ENCODE measurements around the gene ZSWIM4. TPM values are rescaled to one million over a fixed set of nuclear protein-coding genes. Genes with fewer than 3 reads are reported as not detected.

ZSWIM4 gene
- total RNA-seq, 1 donor from 2014 or later, result 9.5 TPM

DNA sequence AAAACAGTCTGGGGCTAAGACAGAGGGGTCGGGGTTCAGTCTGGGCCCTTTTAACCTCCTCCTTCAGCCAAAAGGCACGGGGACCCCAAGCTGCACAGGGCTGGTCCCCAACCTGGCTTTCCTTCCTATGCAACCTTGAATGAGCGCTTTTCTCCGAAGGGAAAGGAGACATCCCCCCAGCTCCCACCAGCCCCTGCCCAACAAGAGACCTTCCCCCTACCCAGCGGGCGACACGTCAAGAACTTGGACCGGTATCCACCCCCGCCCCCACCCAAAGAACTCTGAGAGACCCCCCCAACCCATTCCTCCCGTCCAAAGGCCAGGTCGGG, 46.7 kb downstream of the ZSWIM4 start:
- Mint-ChIP-seq H3K4me3 (ENCODE audit: unreplicated experiment) (peak overlapping the region; percentile 97), H3K27ac (ENCODE audit: unreplicated experiment) (peak overlapping the region; percentile 98), H3K27me3 (ENCODE audit: low read depth) (no peaks in the 10 kb centered on the region), H3K36me3 (ENCODE audit: low read depth) (peaks cover 24% of the 10 kb centered on the region), H3K9me3 (ENCODE audit: low read depth) (no peaks in the 10 kb centered on the region), H3K4me1 (ENCODE audit: low read depth) (peaks cover 45% of the 10 kb centered on the region)
- TF ChIP-seq, protein P1, sequence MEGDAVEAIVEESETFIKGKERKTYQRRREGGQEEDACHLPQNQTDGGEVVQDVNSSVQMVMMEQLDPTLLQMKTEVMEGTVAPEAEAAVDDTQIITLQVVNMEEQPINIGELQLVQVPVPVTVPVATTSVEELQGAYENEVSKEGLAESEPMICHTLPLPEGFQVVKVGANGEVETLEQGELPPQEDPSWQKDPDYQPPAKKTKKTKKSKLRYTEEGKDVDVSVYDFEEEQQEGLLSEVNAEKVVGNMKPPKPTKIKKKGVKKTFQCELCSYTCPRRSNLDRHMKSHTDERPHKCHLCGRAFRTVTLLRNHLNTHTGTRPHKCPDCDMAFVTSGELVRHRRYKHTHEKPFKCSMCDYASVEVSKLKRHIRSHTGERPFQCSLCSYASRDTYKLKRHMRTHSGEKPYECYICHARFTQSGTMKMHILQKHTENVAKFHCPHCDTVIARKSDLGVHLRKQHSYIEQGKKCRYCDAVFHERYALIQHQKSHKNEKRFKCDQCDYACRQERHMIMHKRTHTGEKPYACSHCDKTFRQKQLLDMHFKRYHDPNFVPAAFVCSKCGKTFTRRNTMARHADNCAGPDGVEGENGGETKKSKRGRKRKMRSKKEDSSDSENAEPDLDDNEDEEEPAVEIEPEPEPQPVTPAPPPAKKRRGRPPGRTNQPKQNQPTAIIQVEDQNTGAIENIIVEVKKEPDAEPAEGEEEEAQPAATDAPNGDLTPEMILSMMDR (IDR thresholded peaks at IDR 0.05), result no peak
- DNase-seq (ENCODE audit: low spot score), result no peak

- Mint-ChIP-seq H3K9me3 (ENCODE audit: low read depth) (no peaks in the 10 kb centered on the region), H3K27ac (ENCODE audit: unreplicated experiment) (peak overlapping the region; percentile 98), H3K4me1 (ENCODE audit: low read depth) (peaks cover 41% of the 10 kb centered on the region), H3K27me3 (ENCODE audit: low read depth) (no peaks in the 10 kb centered on the region), H3K36me3 (ENCODE audit: low read depth) (peaks cover 24% of the 10 kb centered on the region), H3K4me3 (ENCODE audit: unreplicated experiment) (peak overlapping the region; percentile 97)
- DNase-seq (ENCODE audit: low spot score), result peak; percentile 93
- TF ChIP-seq, protein P1 (IDR thresholded peaks at IDR 0.05), result peak; percentile 50
Observed at GRCh38 chr19:13842291-13843103, 47.3 kb downstream of the ZSWIM4 start.

GRCh38 chr19:13843104-13843921, 48.1 kb downstream of the ZSWIM4 start:
- Mint-ChIP-seq H3K4me1 (ENCODE audit: low read depth) (peaks cover 39% of the 10 kb centered on the region), H3K4me3 (ENCODE audit: unreplicated experiment) (peak overlapping the region; percentile 81), H3K36me3 (ENCODE audit: low read depth) (peaks cover 22% of the 10 kb centered on the region), H3K27ac (ENCODE audit: unreplicated experiment) (peak overlapping the region; percentile 96), H3K9me3 (ENCODE audit: low read depth) (no peaks in the 10 kb centered on the region), H3K27me3 (ENCODE audit: low read depth) (no peaks in the 10 kb centered on the region)
- TF ChIP-seq, protein P1 (IDR thresholded peaks at IDR 0.05), result no peak
- DNase-seq (ENCODE audit: low spot score), result no peak

DNA sequence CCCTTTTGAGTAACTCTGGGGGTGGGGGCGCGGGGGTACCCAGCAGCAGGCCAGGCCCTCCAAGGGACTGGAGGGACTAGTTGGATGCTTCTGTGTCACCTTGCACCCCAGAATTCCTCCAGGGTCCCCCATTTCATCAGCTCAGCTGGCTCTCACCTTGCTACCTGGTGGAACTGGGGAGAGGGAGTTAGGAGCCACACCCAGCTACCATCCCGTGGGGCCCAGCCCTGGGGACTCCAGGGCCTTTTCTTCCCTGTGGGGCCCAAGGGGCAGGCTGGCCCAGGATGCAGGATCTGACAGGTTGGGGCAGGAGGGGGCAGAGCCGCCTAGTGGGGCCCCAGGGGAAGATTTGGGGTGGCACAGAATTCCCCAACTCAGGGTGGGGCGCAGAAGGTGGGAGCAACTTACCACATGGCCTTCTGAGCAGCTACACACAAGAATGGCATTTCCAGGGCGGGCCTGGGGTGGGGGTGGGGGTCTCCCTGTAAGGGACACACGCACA, 48.9 kb downstream of the ZSWIM4 start:
- TF ChIP-seq, protein P1 (IDR thresholded peaks at IDR 0.05), result no peak
- Mint-ChIP-seq H3K9me3 (ENCODE audit: low read depth) (no peaks in the 10 kb centered on the region), H3K27me3 (ENCODE audit: low read depth) (no peaks in the 10 kb centered on the region), H3K27ac (ENCODE audit: unreplicated experiment) (peak overlapping the region; percentile 94), H3K36me3 (ENCODE audit: low read depth) (peaks cover 17% of the 10 kb centered on the region), H3K4me3 (ENCODE audit: unreplicated experiment) (no peak overlapping the region), H3K4me1 (ENCODE audit: low read depth) (peaks cover 40% of the 10 kb centered on the region)
- DNase-seq (ENCODE audit: low spot score), result no peak
